HG03175 (cell line): Measurements from ENCODE around the gene TMEM169.

Source experiments
- ATAC-seq: cut with Tn5 transposase; IDR thresholded peaks from one replicate; pipeline ENCODE4 v1.9.1; 2021; ENCODE audit warnings: mild to moderate bottlenecking, moderate library complexity; ENCODE audit not compliant: unreplicated experiment

Gene TMEM169

DNA sequence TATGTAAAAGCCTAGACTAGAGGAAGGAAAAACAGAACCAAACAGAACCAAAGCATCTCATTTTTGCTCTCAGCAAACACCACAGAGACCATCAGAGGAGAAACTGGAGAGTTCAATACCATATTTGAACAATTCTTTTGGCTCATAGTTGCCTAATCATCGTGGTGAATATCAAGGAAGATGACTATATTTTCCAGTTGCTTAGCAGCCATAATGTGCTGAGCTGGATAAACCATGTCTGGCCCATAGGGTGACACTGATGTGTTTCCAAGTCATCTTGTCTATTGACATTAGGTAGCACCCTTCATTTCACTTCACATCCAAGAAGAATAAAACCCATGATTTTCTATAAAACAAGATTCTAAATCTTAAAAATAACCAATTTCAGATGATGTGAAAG lies 21.5 kb downstream of the TMEM169 start:
- no peak for ATAC-seq

- ATAC-seq: no peak
These were observed 23.0 kb downstream of the TMEM169 start for GRCh38 chr2:216104691-216105090.

DNA sequence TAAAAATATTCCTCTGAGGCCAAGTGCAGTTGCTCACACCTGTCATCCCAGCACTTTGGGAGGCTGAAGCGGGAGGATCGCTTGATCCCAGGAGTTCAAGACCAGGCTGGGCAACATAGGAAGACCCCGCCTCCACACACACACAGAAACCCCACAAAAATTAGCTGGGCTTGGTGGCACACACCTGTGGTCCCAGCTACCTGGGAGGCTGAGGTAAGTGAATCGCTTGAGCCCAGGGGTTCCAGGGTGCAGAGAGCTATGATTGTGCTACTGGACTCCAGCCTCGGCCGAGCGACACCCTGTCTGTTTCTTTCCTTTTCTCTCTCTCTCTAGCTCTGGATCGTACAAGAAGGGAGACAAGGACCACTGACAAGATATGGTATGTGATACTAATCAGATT lies 25.6 kb downstream of the TMEM169 start:
- no peak for ATAC-seq

- ATAC-seq: no peak
These were observed 26.0 kb downstream of the TMEM169 start for GRCh38 chr2:216107760-216108159.

GRCh38 chr2:216108310-216108966 lies 26.7 kb downstream of the TMEM169 start:
- no peak for ATAC-seq

DNA sequence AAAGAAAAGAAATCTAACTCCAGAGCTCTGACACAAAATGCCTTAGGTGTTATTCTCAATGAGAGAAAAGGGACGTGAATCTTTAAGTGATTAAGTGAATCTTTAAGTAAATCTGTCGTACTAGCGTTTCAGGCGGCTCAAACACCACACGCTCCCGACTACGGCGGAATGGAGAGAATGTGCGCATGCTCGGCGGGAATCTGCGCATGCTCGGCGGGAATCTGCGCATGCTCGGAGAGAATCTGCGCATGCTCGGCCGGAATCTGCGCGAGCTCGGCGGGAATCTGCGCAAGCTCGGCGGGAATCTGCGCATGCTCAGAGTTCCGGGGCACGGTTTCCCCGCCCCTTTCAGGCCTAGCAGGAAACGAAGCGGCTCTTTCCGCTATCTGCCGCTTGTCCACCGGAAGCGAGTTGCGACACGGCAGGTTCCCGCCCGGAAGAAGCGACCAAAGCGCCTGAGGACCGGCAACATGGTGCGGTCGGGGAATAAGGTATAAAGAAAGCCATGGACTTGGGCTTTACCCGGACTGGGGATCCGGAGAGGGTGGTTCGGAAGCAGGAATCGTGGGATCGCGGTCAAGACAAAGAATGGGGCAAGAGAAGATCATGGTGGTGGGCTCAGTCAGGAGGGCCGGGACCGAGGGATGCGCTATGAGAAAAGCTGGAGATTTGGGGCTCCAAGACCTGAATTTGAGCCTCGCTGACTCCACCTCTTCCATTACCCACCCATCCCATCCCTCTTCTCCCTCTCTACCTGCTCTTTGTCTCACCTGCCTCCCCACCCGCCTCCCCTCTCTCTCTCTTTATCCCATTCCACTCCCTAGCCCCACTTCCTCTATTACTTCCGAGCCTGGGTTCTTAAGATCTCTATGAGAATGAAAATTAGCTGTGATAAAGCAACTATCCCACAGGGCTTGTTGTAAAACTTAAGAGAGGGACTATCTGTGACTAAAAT lies 27.5 kb downstream of the TMEM169 start, which contains the start of gene XRCC5:
TSS of gene XRCC5 (plus strand) at position 382 of the 955 bp plus-strand sequence. CDS start at position 471, 89 bp downstream.
- ATAC-seq: peak; percentile 53

- ATAC-seq: peak; percentile 18
These were observed 28.4 kb downstream of the TMEM169 start for GRCh38 chr2:216109962-216110614.

- no peak for ATAC-seq
These were observed 28.9 kb downstream of the TMEM169 start for GRCh38 chr2:216110620-216111019.

GRCh38 chr2:216111122-216111521 lies 29.4 kb downstream of the TMEM169 start:
- no peak for ATAC-seq

- no peak for ATAC-seq
These were observed 31.2 kb downstream of the TMEM169 start for GRCh38 chr2:216112926-216113325.

DNA sequence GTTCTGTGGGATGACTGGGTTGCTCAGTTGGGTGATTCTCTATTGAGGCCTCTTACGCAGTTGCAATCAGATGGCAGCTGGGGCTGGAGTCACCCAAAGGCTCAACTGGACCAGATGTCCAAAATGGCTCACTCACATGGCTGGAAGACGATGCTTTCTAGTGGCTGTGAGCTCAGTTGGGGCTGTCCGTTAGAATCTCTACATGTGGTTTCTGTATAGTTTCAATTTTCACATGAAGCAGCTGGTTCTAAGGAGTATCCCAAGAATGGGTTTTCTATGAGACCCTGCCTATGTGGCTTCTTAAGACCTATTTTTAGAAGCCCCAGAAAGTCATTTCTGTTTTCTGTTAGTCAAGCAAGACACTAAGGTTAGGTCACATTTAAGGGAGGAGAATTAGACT lies 31.9 kb downstream of the TMEM169 start:
- ATAC-seq: peak; percentile 77

GRCh38 chr2:216114382-216114713 lies 32.6 kb downstream of the TMEM169 start:
- ATAC-seq: no peak

GRCh38 chr2:216114714-216115531 lies 33.2 kb downstream of the TMEM169 start:
- peak; percentile 41 for ATAC-seq

- no peak for ATAC-seq
These were observed 34.7 kb downstream of the TMEM169 start for GRCh38 chr2:216116418-216116817.

DNA sequence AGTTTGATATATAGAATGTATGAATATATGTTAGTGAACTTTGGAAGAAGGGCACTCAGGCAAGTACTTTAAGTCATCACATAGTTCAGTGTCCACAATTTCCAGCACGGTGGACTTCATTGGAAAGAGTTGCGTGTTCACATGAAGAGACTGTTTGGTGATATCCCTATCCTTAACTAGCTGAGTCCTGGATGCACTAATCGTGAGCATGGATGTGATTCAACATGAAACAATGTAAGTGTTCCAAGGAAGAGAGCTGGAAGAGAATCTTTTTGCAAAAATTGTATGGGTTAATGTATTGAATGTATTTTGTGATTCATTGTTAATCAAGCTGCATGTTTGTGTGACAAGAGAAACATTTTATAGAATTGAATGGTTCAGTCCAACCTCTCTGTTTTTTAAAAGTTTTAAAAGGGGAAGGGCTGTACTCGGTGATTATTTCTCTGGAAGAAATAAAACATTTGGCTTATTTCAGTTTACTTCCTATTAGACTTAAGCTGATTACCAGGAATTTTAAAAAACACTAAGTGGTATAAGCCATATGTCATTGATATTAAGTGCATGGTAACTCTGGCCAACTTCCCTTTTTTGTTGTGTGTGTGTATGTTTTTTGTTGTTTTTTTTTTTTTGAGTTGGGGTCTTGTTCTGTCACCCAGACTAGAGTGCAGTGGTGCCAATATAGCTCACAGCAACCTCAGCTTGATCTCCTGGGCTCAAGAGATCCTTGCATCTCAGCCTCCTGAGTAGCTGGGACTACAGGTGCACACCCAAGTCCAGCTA lies 36.0 kb downstream of the TMEM169 start:
- no peak for ATAC-seq

DNA sequence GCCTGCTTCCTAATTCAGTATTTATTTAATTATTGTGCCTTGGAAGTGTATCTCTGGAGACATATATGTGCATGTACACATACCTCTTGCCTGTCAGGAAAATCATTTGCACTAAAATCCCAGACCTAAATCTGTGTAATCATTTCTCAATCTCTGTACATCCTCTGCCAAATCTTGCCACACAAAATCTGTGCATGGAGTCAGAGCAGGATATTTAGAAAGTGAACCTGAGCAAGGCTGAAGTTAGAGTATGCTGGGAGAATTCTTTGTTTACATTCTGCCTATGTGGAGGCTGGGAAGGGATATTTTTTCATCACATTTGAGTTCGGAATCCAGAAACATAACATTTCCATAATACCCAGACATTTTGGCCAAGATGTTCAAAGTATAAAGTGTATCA lies 36.8 kb downstream of the TMEM169 start:
- ATAC-seq: no peak

- ATAC-seq: no peak
These were observed 37.4 kb downstream of the TMEM169 start for GRCh38 chr2:216119146-216119545.

- ATAC-seq: no peak
These were observed 38.3 kb downstream of the TMEM169 start for GRCh38 chr2:216119986-216120385.

DNA sequence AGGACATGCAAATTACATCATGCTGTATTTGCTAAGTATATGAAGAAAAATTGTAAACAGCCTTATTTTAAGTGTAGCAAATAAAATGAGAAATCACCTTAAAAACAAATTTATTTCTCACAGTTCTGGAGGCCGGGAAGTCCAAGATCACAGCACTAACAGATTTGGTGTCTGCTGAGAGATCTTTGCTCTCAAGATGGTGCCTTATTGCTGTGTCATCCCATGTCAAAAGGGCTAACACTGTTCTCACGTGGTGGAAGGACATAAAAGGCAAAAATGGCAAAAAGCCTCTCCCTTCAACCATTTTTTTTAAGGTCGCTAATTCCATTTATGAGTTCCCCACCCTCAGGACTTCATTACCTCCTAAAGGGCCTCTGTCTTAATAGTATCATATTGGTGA lies 39.5 kb downstream of the TMEM169 start:
- ATAC-seq: no peak

GRCh38 chr2:216126943-216127342 lies 45.2 kb downstream of the TMEM169 start:
- no peak for ATAC-seq
